ENCODE results near the gene TYW1B. TPM values are rescaled to one million over a fixed set of nuclear protein-coding genes. Genes with fewer than 3 reads are reported as not detected.
A peak's percentile ranks its signal among the peaks of the same experiment; 100 is the strongest.
"Not testable (repeated sequence)": the region's sequence is repeated elsewhere in the genome, so short reads cannot be mapped to it uniquely, and the experiment has no call there.

Gene TYW1B
- total RNA-seq, 4 donors from 2014 or later = 2.0 to 5.1 (median 2.5) TPM

DNA sequence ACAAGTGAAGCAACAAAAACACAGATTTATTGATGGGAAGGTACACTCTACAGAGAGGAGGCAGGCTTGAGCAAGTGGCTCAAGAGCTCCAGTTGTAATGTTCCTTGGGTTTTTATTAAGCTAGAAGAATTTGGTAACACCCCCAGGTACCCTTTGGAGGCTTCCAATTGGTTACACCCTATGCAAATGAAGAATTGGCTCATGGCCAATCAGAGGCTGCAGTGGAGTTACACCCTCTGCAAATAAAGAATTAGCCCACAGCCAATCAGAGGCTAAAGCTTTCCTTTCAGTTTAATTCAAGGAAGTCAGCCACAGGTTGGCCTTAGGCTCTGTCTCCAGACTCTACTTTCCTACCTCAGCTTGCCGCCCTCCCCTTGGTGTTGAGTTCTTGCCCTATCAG lies 10.3 kb downstream of the TYW1B start:
- H3K9me3 ChIP-seq; H3K27ac ChIP-seq; DNase-seq; H3K4me3 ChIP-seq; intact Hi-C loops (cut with DNase I); H3K27me3 ChIP-seq: not testable (repeated sequence)
- 80 to 88% methylated on average over 1 of the region's 1 CpG for WGBS, 2 donors
- Histone ChIP-seq H3K4me1 (peaks cover 0 to 23% (median 0%) of the 10 kb centered on the region in 3 donors), H3K36me3 (peaks cover 0 to 15% (median 0%) of the 10 kb centered on the region in 3 donors)
- TF ChIP-seq, protein P1, sequence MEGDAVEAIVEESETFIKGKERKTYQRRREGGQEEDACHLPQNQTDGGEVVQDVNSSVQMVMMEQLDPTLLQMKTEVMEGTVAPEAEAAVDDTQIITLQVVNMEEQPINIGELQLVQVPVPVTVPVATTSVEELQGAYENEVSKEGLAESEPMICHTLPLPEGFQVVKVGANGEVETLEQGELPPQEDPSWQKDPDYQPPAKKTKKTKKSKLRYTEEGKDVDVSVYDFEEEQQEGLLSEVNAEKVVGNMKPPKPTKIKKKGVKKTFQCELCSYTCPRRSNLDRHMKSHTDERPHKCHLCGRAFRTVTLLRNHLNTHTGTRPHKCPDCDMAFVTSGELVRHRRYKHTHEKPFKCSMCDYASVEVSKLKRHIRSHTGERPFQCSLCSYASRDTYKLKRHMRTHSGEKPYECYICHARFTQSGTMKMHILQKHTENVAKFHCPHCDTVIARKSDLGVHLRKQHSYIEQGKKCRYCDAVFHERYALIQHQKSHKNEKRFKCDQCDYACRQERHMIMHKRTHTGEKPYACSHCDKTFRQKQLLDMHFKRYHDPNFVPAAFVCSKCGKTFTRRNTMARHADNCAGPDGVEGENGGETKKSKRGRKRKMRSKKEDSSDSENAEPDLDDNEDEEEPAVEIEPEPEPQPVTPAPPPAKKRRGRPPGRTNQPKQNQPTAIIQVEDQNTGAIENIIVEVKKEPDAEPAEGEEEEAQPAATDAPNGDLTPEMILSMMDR (IDR thresholded peaks at IDR 0.05) = peak in 1 of 6 experiments; percentile 5

DNA sequence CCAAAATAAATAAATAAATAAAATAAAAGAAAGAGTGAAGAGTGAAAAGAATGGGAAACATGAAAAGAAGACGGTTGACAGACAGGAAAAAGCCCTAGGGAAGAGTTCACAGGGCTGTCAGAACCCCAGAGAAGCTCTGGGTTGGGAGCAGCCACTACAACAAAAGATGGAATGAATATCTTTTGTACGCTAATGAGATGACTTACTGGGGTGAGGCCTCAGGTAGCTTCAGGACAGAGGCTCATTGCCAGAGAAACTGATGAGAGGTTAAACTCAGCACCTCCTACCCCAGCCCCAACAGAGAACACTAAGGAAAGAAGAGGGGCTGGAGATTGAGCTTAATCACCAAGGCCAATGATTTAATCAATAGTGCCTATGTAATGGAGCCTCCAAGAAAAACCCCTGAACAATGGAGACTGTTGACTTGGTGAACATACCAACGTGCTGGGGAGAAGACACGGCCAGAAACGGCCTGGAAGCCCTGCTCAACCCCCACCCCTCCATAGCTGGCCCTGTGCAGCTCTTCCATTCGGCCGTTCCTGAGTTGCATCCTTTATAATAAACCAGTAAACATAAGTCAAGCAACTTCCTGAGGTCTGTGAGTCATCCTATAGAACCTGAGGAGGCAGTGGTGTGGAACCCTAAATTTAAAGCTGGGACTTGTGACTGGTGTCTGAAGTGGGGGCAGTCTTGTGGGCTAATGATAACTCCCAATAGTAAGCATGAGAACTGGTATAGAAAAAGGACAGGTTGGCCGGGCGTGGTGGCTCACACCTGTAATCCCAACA lies 11.4 kb downstream of the TYW1B start:
- H3K9me3 ChIP-seq; H3K27me3 ChIP-seq; DNase-seq; intact Hi-C loops (cut with DNase I); H3K4me3 ChIP-seq: not testable (repeated sequence)
- 74 to 85% methylated on average over 4 to 8 of the region's 9 CpGs for WGBS, 2 donors
- H3K36me3 ChIP-seq = peaks cover 0 to 15% (median 0%) of the 10 kb centered on the region in 3 donors
- peaks cover 0 to 16% (median 0%) of the 10 kb centered on the region in 3 donors for H3K4me1 ChIP-seq
- peak overlapping the region in 1 of 4 donors; percentile 13 for H3K27ac ChIP-seq

- H3K4me3 ChIP-seq, DNase-seq: not testable (repeated sequence)
These were observed 17.6 kb downstream of the TYW1B start for GRCh38 chr7:72810437-72810836.

DNA sequence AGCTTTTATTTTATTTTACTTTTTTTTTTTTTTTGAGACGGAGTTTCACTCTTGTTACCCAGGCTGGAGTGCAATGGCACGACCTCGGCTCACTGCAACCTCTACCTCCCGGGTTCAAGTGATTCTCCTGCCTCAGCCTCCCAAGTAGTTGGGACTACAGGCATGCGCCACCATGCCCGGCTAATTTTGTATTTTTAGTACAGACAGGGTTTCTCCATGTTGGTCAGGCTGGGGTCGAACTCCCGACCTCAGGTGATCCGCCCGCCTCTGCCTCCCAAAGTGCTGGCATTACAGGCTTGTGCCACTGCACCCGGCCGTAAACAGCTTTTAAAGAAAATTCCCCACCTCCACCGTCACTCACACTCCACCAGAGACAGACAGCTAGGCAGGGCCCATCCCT lies 19.5 kb downstream of the TYW1B start:
- 93 to 95% methylated on average over 9 to 12 of the region's 13 CpGs for whole genome bisulfite sequencing, 2 donors

More at GRCh38 chr7:72810437-72810836, 17.6 kb downstream of the TYW1B start:
- H3K9me3 ChIP-seq; H3K4me1 ChIP-seq; H3K27ac ChIP-seq; intact Hi-C loops (cut with DNase I); H3K27me3 ChIP-seq: not testable (repeated sequence)
- H3K36me3 ChIP-seq = peaks cover 0 to 63% (median 0%) of the 10 kb centered on the region in 3 donors
- WGBS, 2 donors = 80 to 83% methylated on average over 6 to 7 of the region's 7 CpGs

GRCh38 chr7:72806851-72807250 lies 21.1 kb downstream of the TYW1B start:
- intact Hi-C loops (cut with DNase I); DNase-seq; H3K9me3 ChIP-seq: not testable (repeated sequence)

More for the DNA sequence above, 19.5 kb downstream of the TYW1B start:
- H3K36me3 ChIP-seq = peaks cover 0 to 70% (median 0%) of the 10 kb centered on the region in 3 donors
- H3K4me3 ChIP-seq; H3K27me3 ChIP-seq; H3K27ac ChIP-seq; H3K9me3 ChIP-seq; H3K4me1 ChIP-seq; intact Hi-C loops (cut with DNase I); DNase-seq: not testable (repeated sequence)

GRCh38 chr7:72805526-72806494 lies 22.2 kb downstream of the TYW1B start:
- no peak for DNase-seq
- Histone ChIP-seq H3K36me3 (peaks cover 0 to 68% (median 0%) of the 10 kb centered on the region in 3 donors), H3K27ac (no peak overlapping the region)

More at GRCh38 chr7:72806851-72807250, 21.1 kb downstream of the TYW1B start:
- not testable (repeated sequence) for H3K4me3 ChIP-seq, H3K27ac ChIP-seq, H3K27me3 ChIP-seq, H3K4me1 ChIP-seq
- H3K36me3 ChIP-seq = peaks cover 0 to 68% (median 0%) of the 10 kb centered on the region in 3 donors
- 88 to 89% methylated on average over 5 to 6 of the region's 6 CpGs for WGBS, 2 donors

GRCh38 chr7:72803778-72804177 lies 24.2 kb downstream of the TYW1B start:
- H3K9me3 ChIP-seq; H3K4me3 ChIP-seq; H3K27ac ChIP-seq; DNase-seq; H3K4me1 ChIP-seq; H3K27me3 ChIP-seq; intact Hi-C loops (cut with DNase I): not testable (repeated sequence)
- WGBS, 2 donors = 92 to 95% methylated on average over 8 of the region's 8 CpGs
- peaks cover 0 to 51% (median 0%) of the 10 kb centered on the region in 3 donors for H3K36me3 ChIP-seq

More at GRCh38 chr7:72805526-72806494, 22.2 kb downstream of the TYW1B start:
- 85 to 86% methylated on average over 15 of the region's 15 CpGs for WGBS, 2 donors
- no peak for TF ChIP-seq POLR2A (IDR thresholded peaks at IDR 0.05)
- TF ChIP-seq, protein P1 (IDR thresholded peaks at IDR 0.05) = no peak
- no peaks in the 10 kb centered on the region for H3K4me1 ChIP-seq
- no peaks in the 10 kb centered on the region for H3K9me3 ChIP-seq
- H3K27me3 ChIP-seq = no peaks in the 10 kb centered on the region
- no peak overlapping the region for H3K4me3 ChIP-seq
- intact Hi-C loops (cut with DNase I) = no loop called here

- H3K9me3 ChIP-seq; H3K27me3 ChIP-seq; H3K4me1 ChIP-seq; intact Hi-C loops (cut with DNase I); H3K27ac ChIP-seq; H3K4me3 ChIP-seq; DNase-seq: not testable (repeated sequence)
- H3K36me3 ChIP-seq = peaks cover 0 to 43% (median 4%) of the 10 kb centered on the region in 3 donors
- WGBS, 2 donors = 0 to 61% methylated on average over 1 of the region's 1 CpG
These were observed 26.4 kb downstream of the TYW1B start for GRCh38 chr7:72801564-72801963.

- peaks cover 0 to 32% (median 4%) of the 10 kb centered on the region in 3 donors for H3K36me3 ChIP-seq
- H3K9me3 ChIP-seq; intact Hi-C loops (cut with DNase I); DNase-seq; H3K4me1 ChIP-seq; H3K27ac ChIP-seq; H3K27me3 ChIP-seq; H3K4me3 ChIP-seq: not testable (repeated sequence)
- WGBS, 2 donors = 85 to 94% methylated on average over 2 of the region's 2 CpGs
These were observed 32.6 kb downstream of the TYW1B start for GRCh38 chr7:72795401-72795800.

Measured in esophagus squamous epithelium (tissue), 5 donors.